Subcutaneous abdominal adipose tissue (tissue), 5 donors: Measurements from ENCODE around the gene KCNB1.

Experiments used
- H3K27ac ChIP-seq: one replicate; pipeline ENCODE4 v1.7.0; 2013; ENCODE audit warnings: low read depth, mild to moderate bottlenecking, inconsistent platforms, low read length, moderate library complexity
- H3K27me3 ChIP-seq, 5 donors: one replicate each; pipeline ENCODE4 v1.7.0; 2013; ENCODE audit warnings: low read length in 5 of 5, inconsistent platforms in 1 of 5; ENCODE audit not compliant: control insufficient read depth in 5 of 5, insufficient read depth in 4 of 5
- H3K36me3 ChIP-seq, 5 donors: one replicate each; pipeline ENCODE4 v1.7.0; 2013; ENCODE audit warnings: low read length in 5 of 5; ENCODE audit not compliant: control insufficient read depth in 5 of 5, insufficient read depth in 5 of 5
- H3K4me1 ChIP-seq, 5 donors: one replicate each; pipeline ENCODE4 v1.7.0; 2013; ENCODE audit warnings: low read length in 5 of 5, mild to moderate bottlenecking in 3 of 5, moderate library complexity in 1 of 5; ENCODE audit not compliant: control insufficient read depth in 5 of 5, insufficient read depth in 5 of 5
- H3K4me3 ChIP-seq, 5 donors: one replicate each; pipeline ENCODE4 v1.7.0; 2013; ENCODE audit warnings: low read length in 5 of 5, low read depth in 1 of 5
- H3K9ac ChIP-seq, 5 donors: one replicate each; pipeline ENCODE4 v1.7.0; 2013; ENCODE audit warnings: low read length in 5 of 5, mild to moderate bottlenecking in 4 of 5, moderate library complexity in 3 of 5
- H3K9me3 ChIP-seq, 5 donors: one replicate each; pipeline ENCODE4 v1.7.0; 2013; ENCODE audit warnings: low read length in 5 of 5; ENCODE audit not compliant: control insufficient read depth in 5 of 5
- donor health status: healthy.
- donor health status: healthy.
- donor health status: healthy.
- donor health status: healthy.
- donor health status: healthy.

The KCNB1 gene

GRCh38 chr20:49399329-49399728 is 83.1 kb downstream of the KCNB1 start:
- H3K9me3 ChIP-seq: no peaks in the 10 kb centered on the region
- no peaks in the 10 kb centered on the region for H3K36me3 ChIP-seq
- no peak overlapping the region for H3K9ac ChIP-seq
- no peak overlapping the region for H3K27ac ChIP-seq
- H3K4me3 ChIP-seq: no peak overlapping the region
- H3K4me1 ChIP-seq: peaks cover 5 to 44% (median 33%) of the 10 kb centered on the region in 5 donors
- H3K27me3 ChIP-seq: no peaks in the 10 kb centered on the region

GRCh38 chr20:49398401-49399144 is 83.9 kb downstream of the KCNB1 start:
- H3K4me1 ChIP-seq: peaks cover 5 to 48% (median 36%) of the 10 kb centered on the region in 5 donors
- H3K27ac ChIP-seq: no peak overlapping the region
- H3K27me3 ChIP-seq: no peaks in the 10 kb centered on the region
- H3K36me3 ChIP-seq: no peaks in the 10 kb centered on the region
- H3K4me3 ChIP-seq: no peak overlapping the region
- no peaks in the 10 kb centered on the region for H3K9me3 ChIP-seq
- H3K9ac ChIP-seq: no peak overlapping the region

GRCh38 chr20:49397525-49397924 is 84.9 kb downstream of the KCNB1 start:
- no peak overlapping the region for H3K27ac ChIP-seq
- H3K9me3 ChIP-seq: no peaks in the 10 kb centered on the region
- no peak overlapping the region for H3K4me3 ChIP-seq
- no peak overlapping the region for H3K9ac ChIP-seq
- H3K27me3 ChIP-seq: no peaks in the 10 kb centered on the region
- H3K36me3 ChIP-seq: no peaks in the 10 kb centered on the region
- H3K4me1 ChIP-seq: peaks cover 5 to 52% (median 36%) of the 10 kb centered on the region in 5 donors

- Histone ChIP-seq H3K27ac (no peak overlapping the region), H3K36me3 (no peaks in the 10 kb centered on the region), H3K9ac (no peak overlapping the region), H3K4me1 (peaks cover 7 to 55% (median 40%) of the 10 kb centered on the region in 5 donors), H3K9me3 (no peaks in the 10 kb centered on the region), H3K4me3 (no peak overlapping the region), H3K27me3 (no peaks in the 10 kb centered on the region)
These were observed 86.2 kb downstream of the KCNB1 start for GRCh38 chr20:49396230-49396629.

GRCh38 chr20:49395659-49396058 is 86.8 kb downstream of the KCNB1 start:
- Histone ChIP-seq H3K36me3 (no peaks in the 10 kb centered on the region), H3K4me1 (peaks cover 5 to 55% (median 39%) of the 10 kb centered on the region in 5 donors), H3K9ac (no peak overlapping the region), H3K27me3 (no peaks in the 10 kb centered on the region), H3K27ac (no peak overlapping the region), H3K4me3 (no peak overlapping the region), H3K9me3 (no peaks in the 10 kb centered on the region)

- H3K9ac ChIP-seq: no peak overlapping the region
- H3K27me3 ChIP-seq: no peaks in the 10 kb centered on the region
- no peaks in the 10 kb centered on the region for H3K36me3 ChIP-seq
- no peaks in the 10 kb centered on the region for H3K9me3 ChIP-seq
- peaks cover 5 to 53% (median 34%) of the 10 kb centered on the region in 5 donors for H3K4me1 ChIP-seq
- H3K4me3 ChIP-seq: no peak overlapping the region
- H3K27ac ChIP-seq: no peak overlapping the region
These were observed 87.3 kb downstream of the KCNB1 start for GRCh38 chr20:49395183-49395582.

GRCh38 chr20:49394757-49395156 is 87.7 kb downstream of the KCNB1 start:
- Histone ChIP-seq H3K27me3 (no peaks in the 10 kb centered on the region), H3K9me3 (no peaks in the 10 kb centered on the region), H3K36me3 (no peaks in the 10 kb centered on the region), H3K4me3 (no peak overlapping the region), H3K9ac (no peak overlapping the region), H3K27ac (no peak overlapping the region), H3K4me1 (peaks cover 5 to 50% (median 33%) of the 10 kb centered on the region in 5 donors)

- no peak overlapping the region for H3K9ac ChIP-seq
- no peaks in the 10 kb centered on the region for H3K27me3 ChIP-seq
- no peak overlapping the region for H3K4me3 ChIP-seq
- H3K27ac ChIP-seq: no peak overlapping the region
- peaks cover 2 to 48% (median 29%) of the 10 kb centered on the region in 5 donors for H3K4me1 ChIP-seq
- no peaks in the 10 kb centered on the region for H3K36me3 ChIP-seq
- no peaks in the 10 kb centered on the region for H3K9me3 ChIP-seq
These were observed 88.2 kb downstream of the KCNB1 start for GRCh38 chr20:49394264-49394663.

- Histone ChIP-seq H3K27ac (no peak overlapping the region), H3K4me1 (peaks cover 2 to 50% (median 27%) of the 10 kb centered on the region in 5 donors)
These were observed 88.7 kb downstream of the KCNB1 start for GRCh38 chr20:49393803-49394202.

GRCh38 chr20:49392745-49393144 is 89.7 kb downstream of the KCNB1 start:
- H3K4me1 ChIP-seq: peaks cover 2 to 49% (median 26%) of the 10 kb centered on the region in 5 donors
- no peak overlapping the region for H3K27ac ChIP-seq
- no peak overlapping the region for H3K4me3 ChIP-seq
- no peaks in the 10 kb centered on the region for H3K9me3 ChIP-seq
- no peaks in the 10 kb centered on the region for H3K27me3 ChIP-seq
- H3K36me3 ChIP-seq: no peaks in the 10 kb centered on the region
- no peak overlapping the region for H3K9ac ChIP-seq

More at GRCh38 chr20:49393803-49394202, 88.7 kb downstream of the KCNB1 start:
- Histone ChIP-seq H3K4me3 (no peak overlapping the region), H3K27me3 (no peaks in the 10 kb centered on the region), H3K36me3 (no peaks in the 10 kb centered on the region), H3K9me3 (no peaks in the 10 kb centered on the region), H3K9ac (no peak overlapping the region)
